ENCODE measurements around the gene CYP20A1.

- TF ChIP-seq, protein P1, sequence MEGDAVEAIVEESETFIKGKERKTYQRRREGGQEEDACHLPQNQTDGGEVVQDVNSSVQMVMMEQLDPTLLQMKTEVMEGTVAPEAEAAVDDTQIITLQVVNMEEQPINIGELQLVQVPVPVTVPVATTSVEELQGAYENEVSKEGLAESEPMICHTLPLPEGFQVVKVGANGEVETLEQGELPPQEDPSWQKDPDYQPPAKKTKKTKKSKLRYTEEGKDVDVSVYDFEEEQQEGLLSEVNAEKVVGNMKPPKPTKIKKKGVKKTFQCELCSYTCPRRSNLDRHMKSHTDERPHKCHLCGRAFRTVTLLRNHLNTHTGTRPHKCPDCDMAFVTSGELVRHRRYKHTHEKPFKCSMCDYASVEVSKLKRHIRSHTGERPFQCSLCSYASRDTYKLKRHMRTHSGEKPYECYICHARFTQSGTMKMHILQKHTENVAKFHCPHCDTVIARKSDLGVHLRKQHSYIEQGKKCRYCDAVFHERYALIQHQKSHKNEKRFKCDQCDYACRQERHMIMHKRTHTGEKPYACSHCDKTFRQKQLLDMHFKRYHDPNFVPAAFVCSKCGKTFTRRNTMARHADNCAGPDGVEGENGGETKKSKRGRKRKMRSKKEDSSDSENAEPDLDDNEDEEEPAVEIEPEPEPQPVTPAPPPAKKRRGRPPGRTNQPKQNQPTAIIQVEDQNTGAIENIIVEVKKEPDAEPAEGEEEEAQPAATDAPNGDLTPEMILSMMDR (IDR thresholded peaks at IDR 0.05) = no peak
- TF ChIP-seq POLR2A (IDR thresholded peaks at IDR 0.05) = no peak
These were observed 72.0 kb downstream of the CYP20A1 start for GRCh38 chr2:203310688-203311436.

Data from uterus (tissue), 2 donors.